Glomerular endothelial cell (primary cell): ENCODE measurements around the gene MAP3K8. TPM values are rescaled to one million over a fixed set of nuclear protein-coding genes. Genes with fewer than 3 reads are reported as not detected.
"Not testable (repeated sequence)": the region's sequence is repeated elsewhere in the genome, so short reads cannot be mapped to it uniquely, and the experiment has no call there.

ENCODE experiments used
- DNase-seq: peaks from one replicate; pipeline ENCODE4 v3.0.0-alpha.2; 2011; ENCODE audit warnings: low read depth, low spot score; ENCODE audit errors: extremely low read depth
- total RNA-seq: library from RNA; depleted of rRNA; stranded (reverse); fragments of >200 nt; gene quantifications from 2 replicates; pipeline ENCODE4 v1.2.3, GENCODE V29; 2015

The MAP3K8 gene
- total RNA-seq, 1 donor from 2014 or later, result 5.0 TPM

DNA sequence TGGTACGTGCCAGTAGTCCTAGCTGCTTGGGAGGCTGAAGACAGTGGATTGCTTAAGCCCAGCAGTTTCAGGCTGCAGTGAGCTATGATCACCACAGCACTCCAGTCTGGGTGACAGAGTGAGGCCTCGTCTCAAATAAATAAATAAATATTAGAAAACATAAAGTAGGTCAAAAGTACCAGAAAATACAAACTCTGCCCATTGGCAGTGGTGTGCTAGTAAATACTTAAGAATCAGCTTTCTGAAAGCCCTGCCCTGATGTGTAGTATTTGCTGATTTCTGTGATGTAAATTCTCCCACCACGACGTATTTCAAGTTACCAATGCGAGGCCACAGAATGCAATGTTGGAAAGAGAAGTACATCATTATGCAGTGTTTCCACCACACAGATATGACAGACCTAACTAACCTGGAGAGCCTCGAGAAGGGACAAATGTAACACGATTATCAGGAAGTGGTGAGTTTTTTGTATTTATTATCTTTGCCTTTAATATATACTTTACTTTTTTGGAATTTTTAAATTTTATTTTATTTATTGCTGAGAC, 11.8 kb upstream of the MAP3K8 start:
- DNase-seq, result no peak

GRCh38 chr10:30422981-30423654, 10.9 kb upstream of the MAP3K8 start:
- DNase-seq, result no peak

DNA sequence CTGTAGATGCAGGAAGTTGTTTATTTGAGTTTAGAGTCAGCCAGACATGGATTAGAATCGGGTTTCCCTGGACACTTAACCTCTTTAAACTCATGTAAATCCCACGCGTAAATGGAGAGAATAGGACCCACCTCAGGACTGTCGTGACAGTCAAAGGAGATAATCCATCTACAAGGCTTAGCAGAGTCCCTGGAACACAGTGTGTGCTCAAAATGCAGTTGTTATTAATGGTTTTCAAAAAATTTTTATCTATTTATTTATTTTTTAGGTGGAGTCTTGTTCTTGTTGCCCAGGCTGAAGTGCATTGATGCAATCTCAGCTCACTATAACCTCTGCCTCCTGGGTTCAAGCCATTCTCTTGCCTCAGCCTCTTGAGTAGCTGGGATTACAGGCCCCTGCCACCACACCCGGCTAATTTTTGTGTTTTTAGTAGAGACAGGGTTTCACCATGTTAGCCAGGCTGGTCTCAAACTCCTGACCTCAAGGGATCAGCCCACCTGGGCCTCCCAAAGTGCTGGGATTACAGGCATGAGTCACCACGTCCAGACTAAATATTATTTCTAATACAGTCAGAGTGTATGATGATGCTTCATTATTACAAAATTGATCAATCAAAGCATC, 10.2 kb upstream of the MAP3K8 start:
- DNase-seq, result not testable (repeated sequence)

GRCh38 chr10:30425336-30426075, 8.5 kb upstream of the MAP3K8 start:
- no peak for DNase-seq

- DNase-seq, result no peak
Measured at GRCh38 chr10:30430544-30431298, 3.3 kb upstream of the MAP3K8 start.

GRCh38 chr10:30431435-30431911, 2.5 kb upstream of the MAP3K8 start:
- no peak for DNase-seq

GRCh38 chr10:30432622-30433305, 1.2 kb upstream of the MAP3K8 start:
- DNase-seq, result no peak

DNA sequence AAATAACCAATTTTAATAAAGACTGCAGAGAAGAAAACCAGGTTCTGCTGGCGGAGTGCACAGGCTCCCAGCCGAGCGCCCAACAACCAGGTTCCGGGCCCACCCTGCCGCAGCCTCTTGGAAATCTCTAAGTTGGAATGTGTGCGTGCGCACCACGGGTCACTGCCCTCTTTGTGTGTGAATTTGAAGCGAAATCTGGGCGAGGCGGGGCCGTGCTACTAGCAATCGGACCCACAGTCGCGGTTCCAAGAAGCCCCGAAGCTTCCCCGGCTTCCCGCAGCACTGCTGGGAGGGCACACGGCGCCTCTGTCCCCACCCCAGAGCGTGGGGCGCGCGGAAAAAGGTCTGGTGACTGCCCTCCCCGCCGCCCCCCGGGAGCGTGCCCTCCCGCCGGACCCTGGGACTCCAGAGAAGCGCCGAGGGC, 666 bp upstream of the MAP3K8 start:
- no peak for DNase-seq

- no peak for DNase-seq
Measured at GRCh38 chr10:30434273-30435072, 489 bp downstream of the MAP3K8 start.

DNA sequence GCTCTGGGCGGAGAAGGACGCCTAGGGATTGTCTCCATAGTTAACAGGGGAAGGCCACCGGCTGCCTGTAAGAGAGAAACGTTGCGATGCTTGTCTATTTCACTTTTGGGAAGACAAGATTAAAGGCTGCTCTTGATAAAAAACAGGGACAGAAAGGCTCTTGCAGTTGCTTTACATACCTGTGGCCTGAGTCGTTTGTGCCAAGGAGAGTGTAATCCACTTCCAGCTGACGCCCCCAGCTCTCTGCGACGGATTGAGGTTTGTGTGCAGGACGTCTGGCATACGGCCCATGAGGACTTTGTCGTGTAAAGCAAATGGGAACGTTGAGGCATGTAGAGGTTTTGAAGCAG, 1.1 kb downstream of the MAP3K8 start:
- DNase-seq, result no peak

GRCh38 chr10:30435499-30436167, 1.6 kb downstream of the MAP3K8 start:
- not testable (repeated sequence) for DNase-seq

DNA sequence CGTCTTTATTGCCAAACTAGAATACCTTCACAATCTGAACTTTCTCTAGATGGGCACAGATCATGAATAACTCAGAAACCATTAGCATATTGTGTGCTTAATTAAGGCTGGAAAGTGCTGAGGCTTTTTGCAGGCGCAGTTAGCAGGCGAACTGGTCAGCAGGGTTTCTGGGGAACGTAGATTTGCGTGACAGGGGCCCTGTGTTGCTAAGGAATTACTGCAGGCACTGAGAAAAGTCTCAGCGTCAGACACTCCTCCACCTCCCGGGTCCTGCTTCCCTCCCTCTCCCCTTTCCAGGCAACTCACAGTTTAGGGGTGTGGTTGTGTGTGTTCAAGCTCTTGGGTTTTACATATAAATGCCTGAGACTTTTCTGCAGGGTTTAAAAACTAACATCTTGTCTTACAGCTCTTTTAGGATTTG, 2.2 kb downstream of the MAP3K8 start:
- no peak for DNase-seq

DNA sequence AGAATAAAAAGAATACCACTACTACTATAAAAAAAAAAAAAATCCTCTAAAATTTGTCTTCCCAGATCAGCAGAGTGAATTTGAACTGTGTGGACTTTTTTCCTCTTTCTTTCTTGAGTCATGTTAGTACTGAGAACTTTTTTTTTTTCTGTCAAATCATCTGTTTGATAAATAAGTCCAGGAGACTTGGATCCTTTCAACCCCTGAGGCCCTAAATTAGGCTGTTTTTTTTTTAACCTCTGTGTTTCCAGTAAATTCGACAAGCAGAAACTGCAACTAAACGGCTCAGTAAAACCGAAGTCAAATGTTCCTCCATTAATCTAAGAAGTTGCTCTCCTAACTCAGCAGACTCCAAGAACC, 2.7 kb downstream of the MAP3K8 start:
- DNase-seq, result no peak

GRCh38 chr10:30437031-30437841, 3.3 kb downstream of the MAP3K8 start:
- DNase-seq, result no peak

GRCh38 chr10:30438021-30438850, 4.3 kb downstream of the MAP3K8 start:
- no peak for DNase-seq

- DNase-seq, result no peak
Measured at GRCh38 chr10:30439931-30440330, 5.9 kb downstream of the MAP3K8 start.

GRCh38 chr10:30442019-30442606, 8.1 kb downstream of the MAP3K8 start:
- DNase-seq, result no peak
